Activated naive CD4-positive, alpha-beta T cell treated with anti-CD3 and anti-CD28 coated beads for 36 hours (primary cell): ENCODE results near the gene B3GAT2. TPM values are rescaled to one million over a fixed set of nuclear protein-coding genes. Genes with fewer than 3 reads are reported as not detected.
"Not testable (repeated sequence)": the region's sequence is repeated elsewhere in the genome, so short reads cannot be mapped to it uniquely, and the experiment has no call there.

Experiments
- CTCF ChIA-PET: fragments of 350-600 bp; sonication (Branson Sonifier 250); formaldehyde crosslinking; loops from one replicate; lab custom pipeline; 2021; ENCODE audit warnings: antibody characterized with exemption; lab: Charles Lee
- DNase-seq: peaks from one replicate; pipeline ENCODE4 v3.0.0-alpha.2; 2020
- H3K27ac Mint-ChIP-seq: one replicate; pipeline ENCODE4 v1.8.0; 2021; ENCODE audit warnings: mild to moderate bottlenecking, mixed read lengths
- H3K27me3 Mint-ChIP-seq: one replicate; pipeline ENCODE4 v1.8.0; 2021; ENCODE audit warnings: low read depth, mixed read lengths
- H3K36me3 Mint-ChIP-seq: one replicate; pipeline ENCODE4 v1.8.0; 2021; ENCODE audit warnings: low read depth, mixed read lengths
- H3K4me1 Mint-ChIP-seq: one replicate; pipeline ENCODE4 v1.8.0; 2021; ENCODE audit warnings: low read depth, mixed read lengths
- H3K4me3 Mint-ChIP-seq: one replicate; pipeline ENCODE4 v1.8.0; 2021; ENCODE audit warnings: mild to moderate bottlenecking, moderate library complexity, mixed read lengths
- H3K9me3 Mint-ChIP-seq: one replicate; pipeline ENCODE4 v1.8.0; 2021; ENCODE audit warnings: mixed read lengths
- intact Hi-C: fragments of 100-400 bp; cut with micrococcal nuclease; formaldehyde crosslinking; loops from one replicate; pipeline ENCODE4 v1.15.1; 2023
- total RNA-seq, 2 experiments: library from RNA; stranded (reverse); gene quantifications; one replicate each; pipeline ENCODE4 v1.2.3, GENCODE V29; 2021

Gene B3GAT2
- total RNA-seq, 2 experiments from 2014 or later = not detected

DNA sequence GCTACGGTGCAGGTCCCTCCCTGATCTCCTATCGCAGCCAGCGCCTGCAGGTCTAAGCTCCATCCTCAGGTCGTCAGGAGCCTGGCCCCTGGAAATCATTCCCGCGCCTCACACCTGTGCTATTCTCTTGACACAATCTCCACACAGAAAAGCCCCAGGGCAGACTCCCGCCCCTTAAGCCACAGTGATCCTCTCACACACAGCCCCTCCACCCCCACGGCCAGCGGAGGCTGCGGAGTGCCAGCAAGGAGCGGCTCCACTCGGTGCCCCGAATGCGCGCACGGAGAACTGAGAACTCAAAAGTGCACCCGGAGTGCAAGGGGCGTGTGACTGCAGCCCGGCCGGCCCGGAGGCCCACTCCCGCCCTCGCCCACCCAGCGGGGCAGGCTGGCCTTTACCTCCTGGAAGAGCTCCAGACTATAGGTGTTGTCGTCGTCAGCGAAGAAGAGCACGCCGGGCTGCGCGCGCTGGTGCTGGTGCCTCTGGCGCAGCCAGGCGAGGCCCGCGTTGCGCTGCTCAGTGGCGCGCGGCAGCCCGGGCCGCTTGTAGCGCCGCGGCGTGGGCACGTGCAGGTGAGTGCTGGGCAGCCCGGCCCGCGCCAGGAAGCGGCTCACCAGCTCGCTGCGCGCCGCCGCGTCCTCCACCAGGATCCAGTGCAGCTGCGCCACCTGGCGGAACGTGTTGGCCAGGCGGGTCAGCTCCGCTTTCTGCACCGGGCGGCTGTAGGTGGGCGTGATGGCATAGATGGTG is 1.2 kb downstream of the B3GAT2 start:
- Mint-ChIP-seq H3K36me3 (no peaks in the 10 kb centered on the region), H3K9me3 (no peaks in the 10 kb centered on the region), H3K4me3 (peak overlapping the region; percentile 74), H3K27me3 (peaks cover 49% of the 10 kb centered on the region), H3K27ac (no peak overlapping the region), H3K4me1 (peaks cover 4% of the 10 kb centered on the region)
- peak; percentile 93 for DNase-seq
- CTCF ChIA-PET = interaction anchor here (0.7 to 2.0 kb wide), 20 partner anchors 9 to 734 kb away, joined by 3 to 25 read pairs (median 3); no protein-coding TSS in a partner anchor
- intact Hi-C loops = loop anchor here (1.0 to 5.0 kb wide), 8 partner anchors 57 to 733 kb away; no protein-coding TSS in a partner anchor

DNA sequence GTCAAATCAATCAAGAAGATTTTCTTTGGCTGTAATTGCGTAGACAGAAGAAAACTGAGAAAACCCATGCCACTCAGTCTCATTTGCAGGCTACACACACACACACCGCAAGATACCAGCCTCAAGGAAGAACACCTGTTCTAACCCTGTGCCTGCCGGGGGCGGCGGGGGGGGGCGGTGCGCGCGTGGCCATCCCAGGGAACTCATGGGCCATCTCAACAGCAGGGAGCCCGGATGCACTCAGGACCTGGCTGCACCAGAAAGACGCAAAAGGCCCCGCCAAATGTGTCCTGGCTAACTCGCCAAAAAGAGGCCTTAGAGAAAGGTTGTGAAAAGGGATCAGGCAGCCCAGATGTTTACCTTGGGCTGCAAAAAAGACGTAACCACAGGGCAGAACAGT is 2.1 kb downstream of the B3GAT2 start:
- DNase-seq = no peak
- Mint-ChIP-seq H3K27ac (no peak overlapping the region), H3K4me1 (peaks cover 4% of the 10 kb centered on the region), H3K9me3 (no peaks in the 10 kb centered on the region), H3K4me3 (no peak overlapping the region), H3K36me3 (no peaks in the 10 kb centered on the region), H3K27me3 (peaks cover 49% of the 10 kb centered on the region)
- intact Hi-C loops = loop anchor here (1.0 to 5.0 kb wide), 3 partner anchors 58 to 732 kb away; no protein-coding TSS in a partner anchor
- CTCF ChIA-PET = interaction anchor here (0.9 to 2.0 kb wide), 8 partner anchors 15 to 726 kb away, joined by 3 to 11 read pairs (median 3); no protein-coding TSS in a partner anchor

DNA sequence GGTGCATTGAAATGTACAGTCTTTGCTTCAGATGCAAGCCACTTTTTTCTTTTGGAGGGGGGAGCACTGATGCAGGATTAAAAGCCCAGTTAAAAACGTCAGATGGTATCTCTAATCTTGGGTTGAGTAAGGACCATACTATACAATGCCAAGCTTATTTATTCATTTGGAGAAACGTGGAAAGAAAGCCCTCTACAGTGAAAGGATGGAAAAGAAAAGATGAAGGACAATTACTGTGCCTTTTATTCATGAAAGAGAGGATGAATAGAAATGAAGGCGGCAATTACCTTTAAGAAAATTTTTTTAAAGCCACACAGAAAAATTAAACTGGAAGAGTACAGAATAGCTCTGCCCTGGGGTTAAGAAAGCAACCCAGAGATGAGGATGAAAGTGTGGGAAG is 2.7 kb downstream of the B3GAT2 start:
- CTCF ChIA-PET = interaction anchor here (0.7 kb wide), 1 partner anchor 540 kb away, joined by 3 read pairs; no protein-coding TSS in a partner anchor
- intact Hi-C loops = no loop called here
- no peaks in the 10 kb centered on the region for H3K9me3 Mint-ChIP-seq
- H3K27me3 Mint-ChIP-seq = peaks cover 47% of the 10 kb centered on the region
- no peak for DNase-seq
- no peaks in the 10 kb centered on the region for H3K36me3 Mint-ChIP-seq
- H3K27ac Mint-ChIP-seq = no peak overlapping the region
- H3K4me1 Mint-ChIP-seq = peaks cover 4% of the 10 kb centered on the region
- no peak overlapping the region for H3K4me3 Mint-ChIP-seq

DNA sequence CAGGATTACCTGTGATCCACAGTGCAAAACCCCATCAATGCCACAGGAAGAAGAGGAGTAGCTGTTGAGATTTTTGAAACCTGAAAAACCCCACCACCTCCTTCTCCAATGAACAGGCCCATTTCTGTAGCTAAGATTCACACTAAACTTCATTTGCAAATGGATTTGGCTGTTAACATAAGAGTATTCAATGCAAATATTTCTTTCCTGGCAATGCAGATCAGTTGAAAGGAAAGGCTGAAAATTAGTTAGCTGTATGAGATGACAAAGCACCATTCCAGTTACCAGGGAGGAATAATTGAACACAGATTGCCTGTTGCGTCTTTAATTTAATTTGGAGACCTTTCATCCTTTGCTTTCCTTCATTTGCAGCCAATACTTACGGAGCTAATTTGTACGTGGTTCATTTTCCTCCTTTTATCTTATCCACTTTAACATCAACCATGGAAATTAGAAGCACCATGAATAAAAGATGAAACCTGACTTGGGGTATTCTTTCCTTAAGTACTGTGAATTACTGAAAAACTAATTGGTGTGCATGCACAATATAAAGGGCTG is 4.2 kb downstream of the B3GAT2 start:
- Mint-ChIP-seq H3K27me3 (peaks cover 36% of the 10 kb centered on the region), H3K9me3 (no peaks in the 10 kb centered on the region), H3K4me1 (peaks cover 4% of the 10 kb centered on the region), H3K4me3 (no peak overlapping the region), H3K27ac (no peak overlapping the region), H3K36me3 (no peaks in the 10 kb centered on the region)
- CTCF ChIA-PET = interaction anchor here (0.5 to 0.7 kb wide), 3 partner anchors 55 to 306 kb away, joined by 3 to 5 read pairs (median 3); no protein-coding TSS in a partner anchor
- no peak for DNase-seq
- intact Hi-C loops = no loop called here

DNA sequence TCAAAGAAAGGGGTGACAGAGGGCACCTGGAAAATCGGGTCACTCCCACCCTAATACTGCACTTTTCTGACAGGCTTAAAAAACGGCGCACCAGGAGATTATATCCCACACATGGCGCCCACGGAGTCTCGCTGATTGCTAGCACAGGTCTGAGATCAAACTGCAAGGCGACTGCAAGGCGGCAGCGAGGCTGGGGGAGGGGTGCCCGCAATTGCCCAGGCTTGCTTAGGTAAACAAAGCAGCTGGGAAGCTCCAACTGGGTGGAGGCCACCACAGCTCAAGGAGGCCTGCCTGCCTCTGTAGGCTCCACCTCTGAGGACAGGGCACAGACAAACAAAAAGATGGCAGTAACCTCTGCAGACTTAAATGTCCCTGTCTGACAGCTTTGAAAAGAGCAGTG is 12.5 kb downstream of the B3GAT2 start:
- CTCF ChIA-PET, DNase-seq, intact Hi-C loops, H3K4me1 Mint-ChIP-seq, H3K9me3 Mint-ChIP-seq, H3K27me3 Mint-ChIP-seq, H3K36me3 Mint-ChIP-seq, H3K4me3 Mint-ChIP-seq, H3K27ac Mint-ChIP-seq: not testable (repeated sequence)

DNA sequence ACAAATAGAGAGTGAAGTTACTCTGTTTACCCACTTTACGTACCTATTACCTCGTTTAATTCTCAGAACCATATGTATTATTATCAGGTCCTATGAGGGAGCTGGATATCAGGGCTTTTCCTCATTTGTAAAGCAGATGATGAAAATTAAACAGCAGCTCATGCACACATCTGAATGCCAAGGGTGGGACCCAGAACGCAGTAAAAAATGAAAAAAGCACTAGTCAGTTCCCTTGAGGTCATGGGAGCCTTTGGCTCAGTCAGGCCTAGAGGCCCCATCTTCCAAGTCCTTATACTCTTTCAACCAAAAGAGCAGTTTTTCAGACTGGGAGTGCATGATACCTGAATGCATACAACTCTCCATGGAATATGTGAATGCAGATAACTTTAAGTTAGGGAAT is 23.0 kb downstream of the B3GAT2 start:
- peaks cover 3% of the 10 kb centered on the region for H3K9me3 Mint-ChIP-seq
- DNase-seq = no peak
- H3K27ac Mint-ChIP-seq = no peak overlapping the region
- peaks cover 8% of the 10 kb centered on the region for H3K27me3 Mint-ChIP-seq
- CTCF ChIA-PET = no interaction called here
- H3K4me1 Mint-ChIP-seq = no peaks in the 10 kb centered on the region
- intact Hi-C loops = no loop called here
- H3K36me3 Mint-ChIP-seq = no peaks in the 10 kb centered on the region
- H3K4me3 Mint-ChIP-seq = no peak overlapping the region

DNA sequence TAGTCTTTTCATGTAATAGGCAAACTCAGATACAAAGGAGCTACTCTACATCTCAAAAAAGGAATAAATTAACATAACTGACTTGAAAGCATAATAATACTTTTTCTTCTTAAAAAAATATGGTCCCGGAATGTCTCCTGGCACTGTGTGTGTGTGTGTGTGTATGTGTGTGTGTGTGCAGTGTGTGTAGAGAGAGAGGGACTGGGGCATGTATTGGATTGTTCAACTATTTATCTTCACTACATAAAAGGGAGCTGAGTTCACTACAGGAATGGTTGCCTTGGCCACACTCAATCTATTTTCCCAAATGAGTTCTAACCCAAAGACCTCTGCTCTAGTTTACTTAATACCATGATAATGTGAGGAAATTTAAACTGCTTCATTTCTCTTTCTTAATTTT is 51.1 kb downstream of the B3GAT2 start:
- CTCF ChIA-PET = no interaction called here

DNA sequence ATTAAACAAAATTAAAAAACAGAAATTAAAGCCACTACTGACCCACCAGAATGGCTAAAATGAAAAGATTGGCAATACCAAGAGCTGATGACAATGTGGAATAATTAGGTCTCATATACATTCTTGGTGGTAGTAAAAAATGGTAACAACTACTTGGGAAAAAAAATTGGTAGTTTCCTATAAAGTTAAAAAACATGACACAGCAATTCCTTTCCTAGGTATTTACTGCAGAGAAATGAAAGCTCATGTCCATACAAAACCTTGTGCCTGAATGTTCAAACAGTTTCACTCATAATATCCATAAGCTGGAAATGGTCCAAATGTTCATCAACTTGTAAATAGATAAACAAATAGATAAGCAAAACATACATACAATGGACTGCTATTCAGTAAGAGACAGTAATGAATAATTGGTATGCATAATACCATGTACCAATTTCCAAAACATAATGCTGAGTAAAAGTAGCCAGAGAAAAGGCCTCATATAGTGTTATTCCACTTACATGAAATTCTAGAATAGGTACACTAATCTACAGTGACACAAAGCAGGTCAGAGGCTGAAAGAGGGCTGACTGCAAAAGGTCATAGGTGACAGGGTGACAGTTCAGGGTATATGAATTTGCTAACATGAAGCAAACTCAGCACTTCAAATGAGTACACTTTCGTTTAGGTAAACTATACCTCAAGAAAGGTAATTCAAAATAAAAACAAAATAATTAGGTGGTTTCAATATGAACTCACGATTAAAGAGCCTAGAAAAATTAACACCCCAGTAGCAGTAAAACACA is 53.0 kb downstream of the B3GAT2 start:
- CTCF ChIA-PET = no interaction called here
- H3K36me3 Mint-ChIP-seq = no peaks in the 10 kb centered on the region

More for the DNA sequence above, 51.1 kb downstream of the B3GAT2 start:
- no peak overlapping the region for H3K4me3 Mint-ChIP-seq
- intact Hi-C loops = no loop called here
- no peaks in the 10 kb centered on the region for H3K4me1 Mint-ChIP-seq
- H3K27ac Mint-ChIP-seq = no peak overlapping the region
- no peaks in the 10 kb centered on the region for H3K36me3 Mint-ChIP-seq
- no peaks in the 10 kb centered on the region for H3K9me3 Mint-ChIP-seq
- DNase-seq = no peak
- peaks cover 10% of the 10 kb centered on the region for H3K27me3 Mint-ChIP-seq

DNA sequence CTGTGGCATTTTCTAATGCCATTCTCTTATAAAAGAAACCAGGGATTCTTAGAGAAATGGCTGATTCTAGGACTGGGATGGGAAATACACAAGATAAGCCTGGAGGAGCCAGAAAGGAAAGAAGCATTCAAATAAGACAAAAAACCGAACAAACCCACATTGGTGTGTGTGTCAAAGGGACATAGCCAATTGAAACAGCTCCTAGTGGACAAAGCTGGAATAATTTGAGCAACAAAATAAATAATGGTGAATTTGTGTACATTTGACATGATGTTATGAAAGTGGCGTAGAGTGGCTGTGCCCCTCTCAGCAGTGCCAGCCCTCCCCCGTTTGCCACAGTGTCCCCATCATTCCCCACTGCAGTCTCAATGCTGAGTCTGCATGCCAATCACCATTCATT is 55.5 kb downstream of the B3GAT2 start:
- Mint-ChIP-seq H3K27me3 (peaks cover 10% of the 10 kb centered on the region), H3K27ac (no peak overlapping the region), H3K4me3 (no peak overlapping the region), H3K36me3 (no peaks in the 10 kb centered on the region), H3K4me1 (no peaks in the 10 kb centered on the region), H3K9me3 (no peaks in the 10 kb centered on the region)
- no peak for DNase-seq
- intact Hi-C loops = no loop called here
- CTCF ChIA-PET = interaction anchor here (0.7 to 1.2 kb wide), 2 partner anchors 20 to 1034 kb away, joined by 3 to 4 read pairs; no protein-coding TSS in a partner anchor

More for the DNA sequence above, 53.0 kb downstream of the B3GAT2 start:
- Mint-ChIP-seq H3K4me1 (no peaks in the 10 kb centered on the region), H3K27ac (no peak overlapping the region), H3K27me3 (peaks cover 8% of the 10 kb centered on the region), H3K4me3 (no peak overlapping the region), H3K9me3 (no peaks in the 10 kb centered on the region)
- intact Hi-C loops = no loop called here
- DNase-seq = no peak

DNA sequence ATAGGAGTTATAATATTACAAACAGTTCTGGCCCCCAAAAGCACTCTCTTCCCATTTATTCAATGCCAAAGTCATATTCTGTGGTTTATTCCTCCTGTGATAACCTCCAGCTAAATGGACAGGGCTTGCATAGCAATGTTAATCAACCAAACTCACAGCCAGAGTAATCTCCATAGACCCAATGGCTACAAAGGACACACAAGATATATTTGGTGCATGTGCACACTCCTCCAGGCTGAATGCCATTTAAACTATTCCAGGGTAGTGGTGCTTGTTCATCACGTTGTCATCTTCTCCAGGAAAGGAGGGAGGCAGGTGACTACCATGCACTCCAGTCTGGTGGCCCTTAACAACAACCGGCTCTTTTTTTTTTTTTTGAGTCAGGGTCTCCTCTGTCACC is 56.8 kb downstream of the B3GAT2 start:
- intact Hi-C loops = no loop called here
- CTCF ChIA-PET = interaction anchor here (0.6 to 1.1 kb wide), 2 partner anchors 16 to 581 kb away, joined by 3 to 5 read pairs; no protein-coding TSS in a partner anchor
- H3K4me3 Mint-ChIP-seq = no peak overlapping the region
- no peaks in the 10 kb centered on the region for H3K9me3 Mint-ChIP-seq
- no peaks in the 10 kb centered on the region for H3K4me1 Mint-ChIP-seq
- H3K27ac Mint-ChIP-seq = no peak overlapping the region
- no peaks in the 10 kb centered on the region for H3K36me3 Mint-ChIP-seq
- peaks cover 11% of the 10 kb centered on the region for H3K27me3 Mint-ChIP-seq
- no peak for DNase-seq

DNA sequence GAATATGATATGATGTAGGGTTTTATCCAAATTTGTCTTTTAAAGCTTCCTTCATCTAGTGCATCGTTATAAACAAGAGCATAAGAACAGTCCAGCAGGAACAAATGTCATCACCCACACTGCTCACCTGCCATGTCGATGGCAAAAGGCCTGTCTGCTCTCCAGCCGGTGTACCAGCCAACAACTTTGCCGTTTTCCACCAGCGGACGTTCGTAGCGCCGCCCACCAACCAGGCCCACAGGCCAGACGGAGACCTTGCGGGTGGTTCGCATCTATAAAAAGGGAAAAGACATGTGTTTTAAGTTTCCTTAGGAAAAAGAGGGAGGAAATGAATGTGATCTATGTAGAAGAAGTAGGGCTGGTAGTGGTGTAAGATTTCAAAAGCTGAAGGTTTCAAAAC is 62.9 kb downstream of the B3GAT2 start:
- H3K36me3 Mint-ChIP-seq = no peaks in the 10 kb centered on the region
- peaks cover 6% of the 10 kb centered on the region for H3K27me3 Mint-ChIP-seq
- H3K4me1 Mint-ChIP-seq = no peaks in the 10 kb centered on the region
- CTCF ChIA-PET = interaction anchor here (2.8 kb wide), 1 partner anchor 10 kb away, joined by 8 read pairs; no protein-coding TSS in a partner anchor
- DNase-seq = no peak
- H3K9me3 Mint-ChIP-seq = no peaks in the 10 kb centered on the region
- no peak overlapping the region for H3K4me3 Mint-ChIP-seq
- intact Hi-C loops = no loop called here
- no peak overlapping the region for H3K27ac Mint-ChIP-seq

DNA sequence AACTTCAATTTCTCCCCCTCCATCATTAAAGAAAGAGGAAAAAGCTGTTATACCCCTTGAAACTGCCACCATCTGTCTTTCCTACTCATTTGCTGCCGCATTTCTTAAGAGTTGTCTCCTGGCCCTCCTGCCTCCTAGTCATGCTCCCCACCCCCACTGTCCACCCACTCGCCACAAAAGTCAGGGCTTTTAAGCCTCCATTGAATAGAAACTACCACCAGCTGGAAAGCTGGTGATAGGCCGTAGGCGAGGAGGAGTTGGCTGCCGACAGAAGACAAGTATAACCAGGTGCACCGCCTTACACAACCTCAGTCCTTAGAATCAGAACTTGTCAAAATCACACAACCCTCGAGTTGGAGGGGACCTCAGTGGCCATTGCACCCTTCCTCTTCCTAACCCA is 67.6 kb downstream of the B3GAT2 start:
- peaks cover 4% of the 10 kb centered on the region for H3K27me3 Mint-ChIP-seq
- DNase-seq = no peak
- H3K9me3 Mint-ChIP-seq = no peaks in the 10 kb centered on the region
- intact Hi-C loops = no loop called here
- no peaks in the 10 kb centered on the region for H3K36me3 Mint-ChIP-seq
- no peaks in the 10 kb centered on the region for H3K4me1 Mint-ChIP-seq
- H3K27ac Mint-ChIP-seq = no peak overlapping the region
- CTCF ChIA-PET = no interaction called here
- H3K4me3 Mint-ChIP-seq = no peak overlapping the region
